DMS53 treated with DMSO at 0.1 percent for 48 hours (cell line): ENCODE results near the gene CYP4F3.
"Not testable (repeated sequence)": the region's sequence is repeated elsewhere in the genome, so short reads cannot be mapped to it uniquely, and the experiment has no call there.

Experiments
- DNase-seq: peaks from one replicate; lab custom pipeline; 2025; ENCODE audit not compliant: unreplicated experiment; lab: John Stamatoyannopoulos, UW

Gene CYP4F3, protein sequence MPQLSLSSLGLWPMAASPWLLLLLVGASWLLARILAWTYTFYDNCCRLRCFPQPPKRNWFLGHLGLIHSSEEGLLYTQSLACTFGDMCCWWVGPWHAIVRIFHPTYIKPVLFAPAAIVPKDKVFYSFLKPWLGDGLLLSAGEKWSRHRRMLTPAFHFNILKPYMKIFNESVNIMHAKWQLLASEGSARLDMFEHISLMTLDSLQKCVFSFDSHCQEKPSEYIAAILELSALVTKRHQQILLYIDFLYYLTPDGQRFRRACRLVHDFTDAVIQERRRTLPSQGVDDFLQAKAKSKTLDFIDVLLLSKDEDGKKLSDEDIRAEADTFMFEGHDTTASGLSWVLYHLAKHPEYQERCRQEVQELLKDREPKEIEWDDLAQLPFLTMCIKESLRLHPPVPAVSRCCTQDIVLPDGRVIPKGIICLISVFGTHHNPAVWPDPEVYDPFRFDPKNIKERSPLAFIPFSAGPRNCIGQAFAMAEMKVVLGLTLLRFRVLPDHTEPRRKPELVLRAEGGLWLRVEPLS

DNA sequence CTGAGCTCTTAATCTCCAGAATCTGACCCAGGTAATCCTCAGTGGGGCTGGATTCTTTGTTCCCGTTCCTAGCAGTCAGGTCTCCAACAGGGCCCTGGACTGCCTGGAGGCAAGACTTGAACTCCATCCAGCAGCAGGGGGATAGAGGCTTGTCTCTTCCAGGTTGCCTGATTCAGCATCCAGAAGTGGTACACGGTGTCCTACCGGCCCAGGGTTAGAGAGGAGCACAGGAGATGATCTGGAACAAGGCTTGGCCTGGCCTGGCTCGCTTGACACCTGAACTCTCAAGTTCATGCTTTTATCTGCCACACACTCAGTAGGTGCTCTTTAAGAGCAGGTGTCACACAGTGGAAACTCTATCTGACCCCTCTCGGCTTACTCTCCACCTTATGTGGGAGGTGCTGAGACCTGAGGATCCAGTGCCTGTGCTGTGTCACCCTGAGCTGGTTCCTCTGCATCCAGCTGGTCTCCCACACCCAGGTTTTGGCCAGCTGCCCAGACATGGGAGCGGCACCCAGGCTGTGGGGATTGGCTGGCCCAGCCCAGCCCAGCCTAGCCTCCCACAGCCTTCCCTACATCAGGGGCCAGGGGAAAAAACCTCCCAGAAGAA is at the start of gene CYP4F3:
Gene CYP4F3, plus strand, starts transcription at position 604 of the 610 bp plus-strand sequence. CDS start 519 bp downstream, outside the sequence.
- DNase-seq = no peak

DNA sequence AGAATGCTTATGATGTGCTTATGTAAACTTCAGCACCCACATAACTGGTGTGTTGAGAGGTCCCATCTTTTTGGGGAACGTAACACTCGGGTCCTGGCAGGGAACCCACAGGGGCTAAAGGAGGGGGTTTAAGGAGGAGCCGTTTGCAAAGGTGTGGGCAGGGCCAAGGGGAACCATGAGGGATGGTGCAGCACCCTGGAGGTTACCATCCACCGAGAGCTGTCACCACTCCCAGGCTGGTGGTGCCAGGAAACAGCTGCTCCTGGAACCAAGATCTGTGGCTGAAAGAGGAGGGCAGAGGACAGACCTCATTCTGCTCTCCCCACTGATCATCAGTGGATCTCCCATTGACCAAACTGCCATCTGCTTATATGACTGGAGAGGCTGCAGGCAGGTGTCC is 48.9 kb upstream of the CYP4F3 start:
- DNase-seq = no peak

DNA sequence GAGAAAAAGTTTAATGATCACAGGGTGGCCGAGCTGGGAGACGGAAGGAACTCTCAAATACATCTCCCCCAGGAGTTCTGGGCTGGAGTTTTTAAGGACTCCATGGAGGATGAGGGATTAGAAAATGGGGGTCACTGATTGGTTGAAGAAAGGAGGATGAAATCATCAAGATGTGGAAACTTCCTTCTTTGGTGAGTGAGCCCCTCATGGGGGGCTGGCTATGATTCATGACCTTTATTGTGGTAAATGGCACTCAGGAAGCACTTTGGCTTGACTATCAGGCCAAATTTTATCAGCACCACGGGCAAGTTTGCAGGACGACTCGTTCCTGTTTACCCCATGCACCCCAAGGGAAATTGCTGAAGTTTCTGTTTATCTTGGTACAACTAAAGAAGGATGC is 48.2 kb upstream of the CYP4F3 start:
- DNase-seq = not testable (repeated sequence)

DNA sequence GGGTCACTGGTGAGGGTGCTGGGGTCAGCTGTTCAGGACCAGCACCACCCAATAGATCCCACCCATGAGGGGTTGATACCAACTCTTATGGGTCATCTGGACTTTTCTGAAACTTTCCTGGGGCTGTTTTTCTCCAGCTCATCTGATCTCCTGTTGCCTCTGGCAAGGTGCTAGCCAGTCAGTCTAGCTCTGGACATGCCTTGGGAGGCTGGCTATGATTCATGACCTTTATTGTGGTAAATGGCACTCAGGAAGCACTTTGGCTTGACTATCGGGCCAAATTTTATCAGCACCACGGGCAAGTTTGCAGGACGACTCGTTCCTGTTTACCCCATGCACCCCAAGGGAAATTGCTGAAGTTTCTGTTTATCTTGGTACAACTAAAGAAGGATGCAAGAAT is 46.9 kb upstream of the CYP4F3 start:
- not testable (repeated sequence) for DNase-seq

DNA sequence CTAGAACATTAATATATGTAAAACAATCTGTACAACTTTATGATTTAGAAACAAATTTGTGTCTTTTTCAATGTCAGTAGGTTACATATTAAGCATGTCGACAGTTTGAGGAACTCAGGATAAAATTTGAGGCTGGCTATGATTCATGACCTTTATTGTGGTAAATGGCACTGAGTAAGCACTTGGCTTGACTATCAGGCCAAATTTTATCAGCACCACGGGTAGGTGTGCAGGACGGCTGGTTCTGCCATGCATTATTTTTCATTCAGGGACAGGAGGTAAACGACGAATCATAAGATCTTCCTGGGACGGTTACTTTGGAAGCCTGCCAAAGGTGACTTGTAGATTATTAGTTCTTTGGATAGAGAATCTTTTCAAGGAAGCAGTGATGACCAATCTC is 45.6 kb upstream of the CYP4F3 start:
- no peak for DNase-seq

DNA sequence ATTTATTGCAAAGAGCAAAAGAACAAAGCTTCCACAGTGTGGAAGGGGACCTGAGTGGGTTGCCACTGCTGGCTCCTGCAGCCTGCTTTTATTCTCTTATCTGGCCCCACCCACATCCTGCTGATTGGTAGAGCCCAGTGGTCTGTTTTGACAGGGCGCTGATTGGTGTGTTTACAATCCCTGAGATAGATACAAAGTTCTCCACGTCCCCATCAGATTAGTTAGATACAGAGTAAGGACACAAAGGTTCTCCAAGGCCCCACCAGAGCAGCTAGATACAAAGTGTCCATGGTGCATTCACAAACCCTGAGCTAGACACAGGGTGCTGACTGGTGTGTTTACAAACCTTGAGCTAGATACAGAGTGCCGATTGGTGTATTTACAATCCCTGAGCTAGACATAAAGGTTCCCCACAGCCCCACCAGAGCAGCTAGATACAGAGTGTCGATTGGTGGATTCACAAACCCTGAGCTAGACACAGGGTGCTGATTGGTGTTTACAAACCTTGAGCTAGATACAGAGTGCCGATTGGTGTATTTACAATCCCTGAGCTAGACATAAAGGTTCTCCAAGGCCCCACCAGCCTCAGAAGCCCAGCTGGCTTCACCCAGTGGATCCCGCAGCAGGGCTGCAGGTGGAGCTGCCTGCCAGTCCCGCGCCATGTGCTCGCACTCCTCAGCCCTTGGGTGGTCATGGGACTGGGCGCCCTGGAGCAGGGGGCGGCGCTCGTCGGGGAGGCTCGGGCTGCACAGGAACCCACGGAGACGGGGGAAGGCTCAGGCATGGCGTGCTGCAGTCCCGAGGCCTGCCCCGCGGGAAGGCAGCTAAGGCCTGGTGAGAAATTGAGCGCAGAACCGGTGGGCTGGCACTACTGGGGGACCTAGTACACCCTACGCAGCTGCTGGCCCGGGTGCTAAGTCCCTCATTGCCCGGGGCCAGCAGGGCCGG is 32.4 kb upstream of the CYP4F3 start:
- not testable (repeated sequence) for DNase-seq

DNA sequence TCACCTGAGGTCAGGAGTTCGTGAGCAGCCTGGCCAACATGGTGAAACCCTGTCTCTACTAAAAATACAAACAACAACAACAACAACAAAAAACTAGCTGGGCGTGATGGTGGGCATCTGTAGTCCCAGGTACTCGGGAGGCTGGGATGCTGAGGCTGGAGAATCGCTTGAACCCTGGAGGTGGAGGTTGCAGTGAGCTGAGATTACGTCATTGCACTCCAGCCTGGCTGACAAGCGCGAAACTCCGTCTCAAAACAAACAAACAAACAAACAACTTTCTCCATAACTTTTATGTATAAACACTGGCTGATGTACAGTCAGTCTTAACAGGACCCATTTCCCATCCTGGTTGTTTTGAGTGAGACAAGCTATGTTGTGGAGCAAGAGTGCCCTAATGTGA is 31.4 kb upstream of the CYP4F3 start:
- no peak for DNase-seq

DNA sequence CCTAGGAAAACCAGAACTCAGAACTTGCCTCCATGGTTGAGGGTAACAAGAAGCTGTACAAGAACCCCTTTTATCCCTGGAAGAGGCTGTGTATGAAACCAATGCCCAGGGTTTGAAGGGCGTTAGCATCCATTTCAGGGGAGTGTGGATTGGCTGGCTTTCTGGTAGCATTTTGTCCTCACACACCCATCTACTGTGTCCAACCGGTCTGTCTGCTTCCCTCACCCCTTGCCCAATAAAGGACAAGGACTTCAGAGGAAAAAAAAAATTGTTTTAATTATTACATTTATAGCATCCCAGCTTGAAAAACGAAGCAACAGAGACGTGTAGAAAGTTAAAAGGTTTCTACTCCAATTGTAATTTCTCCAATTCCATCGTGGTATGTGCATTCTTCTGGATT is 28.4 kb upstream of the CYP4F3 start:
- no peak for DNase-seq

DNA sequence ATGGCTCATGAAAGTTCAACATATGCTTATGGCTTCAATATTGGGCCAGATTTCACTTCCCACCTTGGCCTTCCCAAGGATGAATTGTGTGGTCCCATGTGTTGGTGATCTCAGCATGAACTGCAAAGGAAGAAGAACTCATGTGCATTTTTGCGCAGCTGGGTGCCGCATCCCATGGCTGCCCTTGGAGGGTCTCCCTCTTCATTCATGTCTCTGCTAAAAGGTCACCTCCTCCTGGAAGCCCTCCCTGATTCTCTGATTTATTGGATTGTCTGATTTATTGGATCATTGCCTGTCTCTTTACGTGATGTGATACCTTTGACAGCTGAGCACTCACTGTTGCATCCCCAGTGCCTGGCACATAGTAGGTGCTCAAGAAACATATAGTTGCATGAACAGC is 27.4 kb upstream of the CYP4F3 start:
- DNase-seq = no peak

DNA sequence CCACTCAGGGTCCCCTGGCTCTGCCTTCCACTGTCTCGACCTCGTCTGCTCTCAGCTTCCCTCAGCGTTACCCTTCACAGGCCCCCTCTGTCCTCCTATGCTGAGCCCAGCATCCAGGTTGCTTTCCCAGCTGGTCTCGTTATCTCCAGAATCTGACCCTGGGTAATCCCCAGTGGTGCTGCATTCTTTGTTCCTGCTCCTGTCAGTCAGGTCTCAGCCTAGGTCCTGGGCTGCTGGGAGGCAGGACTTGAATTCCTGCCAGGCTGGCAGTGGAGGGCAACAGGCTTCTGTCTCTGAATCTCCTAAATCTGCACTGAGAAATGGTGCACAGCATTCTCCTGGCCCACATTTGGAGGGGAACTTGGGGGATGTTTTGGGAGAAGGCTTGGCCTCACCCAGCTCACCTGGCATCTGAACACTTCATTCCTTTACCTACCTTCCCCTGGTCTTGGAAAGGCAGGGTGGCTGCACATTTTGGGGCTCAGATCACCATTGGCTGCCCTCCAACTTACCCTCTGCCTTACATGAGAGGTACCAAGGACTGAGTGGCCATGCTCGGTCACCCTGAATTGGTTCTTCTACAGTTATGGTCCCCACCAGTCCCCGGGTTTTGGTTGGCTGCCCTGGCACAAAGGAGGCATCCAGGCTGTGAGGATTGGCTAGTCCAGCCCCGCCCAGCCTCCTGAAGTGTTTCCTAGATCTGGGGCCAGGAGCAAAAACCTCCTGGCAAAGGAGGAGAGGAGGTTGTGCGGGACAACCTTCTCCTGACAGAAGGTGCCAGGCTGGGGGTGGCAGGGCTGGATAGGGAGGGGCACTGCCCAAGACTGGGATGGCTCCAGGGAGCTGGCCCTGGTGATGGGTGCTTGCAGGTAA is 26.0 kb upstream of the CYP4F3 start, which contains the start of gene CYP4F8:
Gene CYP4F8, plus strand, starts transcription at position 712 of the 873 bp plus-strand sequence. CDS start 399 bp downstream, outside the sequence.
- no peak for DNase-seq

DNA sequence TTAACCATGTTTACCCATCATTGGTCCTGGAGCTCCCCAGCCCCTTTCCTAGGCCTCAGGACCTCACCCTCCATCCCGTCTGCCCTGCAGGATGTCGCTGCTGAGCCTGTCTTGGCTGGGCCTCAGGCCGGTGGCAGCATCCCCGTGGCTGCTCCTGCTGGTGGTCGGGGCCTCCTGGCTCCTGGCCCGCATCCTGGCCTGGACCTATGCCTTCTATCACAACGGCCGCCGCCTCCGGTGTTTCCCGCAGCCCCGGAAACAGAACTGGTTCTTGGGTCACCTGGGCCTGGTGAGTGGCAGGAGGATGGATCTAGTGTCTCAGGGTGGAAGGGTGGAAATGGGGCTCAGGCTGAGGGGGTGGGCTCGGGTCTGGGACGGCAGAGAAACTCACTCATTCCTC is 25.2 kb upstream of the CYP4F3 start:
- no peak for DNase-seq

DNA sequence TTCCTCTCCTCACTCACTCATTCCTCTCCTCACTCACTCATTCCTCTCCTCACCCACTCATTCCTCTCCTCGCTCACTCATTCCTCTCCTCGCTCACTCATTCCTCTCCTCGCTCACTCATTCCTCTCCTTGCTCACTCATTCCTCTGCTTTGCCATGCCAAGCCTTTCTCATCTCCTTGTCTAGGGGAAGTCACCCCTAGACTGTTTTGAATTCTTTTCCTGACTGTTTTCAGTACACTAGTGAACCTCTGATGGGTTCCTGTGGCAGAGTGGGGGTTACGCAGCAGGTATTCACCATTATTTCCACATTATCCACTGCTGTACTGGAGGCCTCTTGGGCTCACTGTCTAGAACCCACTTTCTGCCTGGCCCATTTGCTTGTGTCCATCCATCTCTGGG is 24.5 kb upstream of the CYP4F3 start:
- no peak for DNase-seq

DNA sequence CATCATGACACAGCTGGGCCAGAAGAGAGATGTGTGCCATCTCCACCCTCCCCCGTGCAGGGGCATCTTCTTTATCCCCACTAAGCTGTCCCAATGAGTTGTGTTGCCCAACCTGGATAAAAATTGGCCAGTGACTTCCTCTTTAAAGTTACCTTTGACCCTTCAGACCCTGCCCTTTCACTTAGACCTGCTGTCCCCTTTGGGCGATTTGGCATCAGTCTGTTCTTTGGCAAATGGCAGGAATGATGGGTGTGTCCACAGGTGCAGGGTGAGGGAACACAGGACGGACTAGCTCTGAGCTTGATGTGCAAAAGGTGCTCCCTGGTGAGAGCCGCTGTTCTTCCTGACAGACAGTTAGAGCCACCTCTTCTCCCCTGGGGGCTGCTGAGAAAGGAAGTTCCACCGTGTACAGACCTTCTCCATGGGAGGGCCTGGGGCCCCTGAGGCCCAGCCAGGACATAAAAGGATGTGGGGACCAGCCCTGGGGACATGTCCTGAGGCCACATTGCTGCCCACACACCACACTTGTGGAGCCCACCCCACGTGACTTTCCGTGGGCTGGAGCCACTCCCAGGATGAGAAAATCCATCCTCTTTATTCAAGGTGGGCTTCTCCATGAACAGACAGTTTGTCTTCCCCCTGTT is 23.9 kb upstream of the CYP4F3 start:
- no peak for DNase-seq

DNA sequence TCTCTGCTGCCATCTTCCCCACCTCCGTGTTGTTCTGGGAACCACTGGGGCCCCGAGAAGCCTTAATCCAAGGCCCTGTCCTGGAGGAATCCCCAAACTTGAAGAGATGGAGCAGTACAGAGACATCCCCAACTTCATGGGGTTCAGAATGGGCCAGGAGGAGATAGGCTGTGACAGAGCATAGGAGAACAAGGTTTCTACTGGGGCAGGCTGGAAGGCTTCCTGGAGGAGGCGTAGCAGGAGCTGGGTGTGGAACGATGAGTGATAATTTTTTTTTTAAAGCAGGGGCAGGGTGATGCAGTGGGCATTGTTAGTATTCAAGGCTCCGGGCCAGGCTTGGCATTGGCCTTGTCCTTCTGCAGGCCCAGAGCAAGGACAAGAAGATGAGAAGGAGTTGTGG is 22.4 kb upstream of the CYP4F3 start:
- DNase-seq = no peak

DNA sequence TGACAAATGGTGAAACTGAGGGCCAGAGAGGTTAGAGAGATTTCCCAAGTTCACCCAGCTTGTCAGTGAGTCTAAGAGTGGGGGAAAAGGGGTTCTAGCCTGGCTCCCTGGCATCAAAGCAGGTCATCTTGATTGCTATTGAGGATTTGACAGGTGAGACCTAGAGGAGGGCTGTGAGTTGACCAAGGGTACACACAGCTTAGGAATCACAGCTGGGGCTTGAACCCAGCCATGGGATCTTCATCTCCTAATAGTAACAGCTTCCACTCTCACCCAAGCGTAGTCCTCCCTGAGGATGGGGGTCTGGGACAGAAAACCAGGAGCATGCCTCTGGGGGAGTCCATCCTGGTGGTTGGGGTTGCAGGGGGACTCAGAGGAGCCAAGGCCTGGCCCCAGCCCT is 18.9 kb upstream of the CYP4F3 start:
- DNase-seq = no peak

DNA sequence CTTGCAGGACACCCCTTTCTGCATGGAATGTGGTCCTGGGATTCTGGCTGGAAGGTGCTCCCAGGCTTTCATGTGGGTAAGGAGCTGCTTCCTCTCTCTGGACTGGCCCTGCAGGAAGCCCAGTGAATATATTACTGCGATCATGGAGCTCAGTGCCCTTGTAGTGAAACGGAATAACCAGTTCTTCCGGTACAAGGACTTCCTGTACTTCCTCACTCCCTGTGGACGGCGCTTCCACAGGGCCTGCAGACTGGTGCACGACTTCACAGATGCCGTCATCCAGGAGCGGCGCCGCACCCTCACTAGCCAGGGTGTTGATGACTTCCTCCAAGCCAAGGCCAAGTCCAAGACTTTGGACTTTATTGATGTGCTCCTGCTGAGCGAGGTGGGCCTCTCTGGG is 17.7 kb upstream of the CYP4F3 start:
- no peak for DNase-seq

DNA sequence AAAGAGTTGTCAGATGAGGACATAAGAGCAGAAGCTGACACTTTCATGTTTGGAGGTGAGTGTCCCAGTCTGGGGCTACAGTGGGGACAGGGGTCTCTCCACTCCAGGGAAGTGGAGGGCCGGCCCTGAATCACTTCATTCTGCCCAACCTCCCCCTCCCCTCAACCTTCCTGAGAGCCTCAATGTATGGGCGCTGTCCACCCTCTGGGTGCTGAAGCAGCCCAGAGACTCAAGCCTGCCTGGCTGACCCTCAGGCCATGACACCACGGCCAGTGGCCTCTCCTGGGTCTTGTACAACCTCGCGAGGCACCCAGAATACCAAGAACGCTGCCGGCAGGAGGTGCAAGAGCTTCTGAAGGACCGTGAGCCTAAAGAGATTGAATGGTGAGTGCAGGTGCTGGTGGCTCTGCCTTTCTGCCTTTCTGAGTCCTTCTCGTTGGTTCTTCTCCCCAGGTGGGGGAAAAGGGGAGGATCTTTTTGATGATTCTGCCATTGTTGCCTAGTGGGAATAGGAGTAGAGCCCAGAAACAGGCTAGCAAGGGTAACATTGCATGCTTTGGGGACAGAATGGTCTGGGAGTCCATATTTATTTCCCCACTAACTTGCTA is 16.9 kb upstream of the CYP4F3 start:
- DNase-seq = no peak

DNA sequence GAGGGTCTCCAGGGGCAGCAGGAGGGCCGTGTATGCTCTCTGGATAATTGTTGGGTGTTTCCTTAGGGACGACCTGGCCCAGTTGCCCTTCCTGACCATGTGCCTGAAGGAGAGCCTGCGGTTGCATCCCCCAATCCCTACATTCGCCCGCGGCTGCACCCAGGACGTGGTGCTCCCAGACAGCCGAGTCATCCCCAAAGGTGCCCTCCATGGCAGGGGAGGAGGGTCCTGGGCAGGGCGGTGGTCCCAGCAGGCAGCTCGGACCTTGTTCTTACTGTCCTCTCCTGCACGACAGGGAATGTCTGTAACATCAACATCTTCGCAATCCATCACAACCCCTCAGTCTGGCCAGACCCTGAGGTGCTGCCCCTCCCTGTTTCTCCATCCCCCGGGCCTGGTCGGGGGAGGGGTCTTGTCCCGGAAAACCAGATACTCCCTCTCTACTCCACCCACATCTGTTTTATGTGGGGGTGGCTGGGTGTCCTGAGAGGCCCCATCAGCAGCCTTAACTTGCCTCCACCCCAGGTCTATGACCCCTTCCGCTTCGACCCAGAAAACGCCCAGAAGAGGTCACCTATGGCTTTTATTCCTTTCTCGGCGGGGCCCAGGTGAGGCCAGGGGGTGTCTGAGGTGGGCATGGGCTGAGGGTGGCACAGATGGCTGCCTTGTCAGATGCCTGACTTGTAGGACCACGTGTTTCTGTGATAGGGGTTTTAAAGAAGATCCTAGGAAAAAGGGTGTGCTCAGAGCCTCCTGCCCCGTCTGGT is 12.3 kb upstream of the CYP4F3 start:
- DNase-seq = no peak
